Astrocyte of the spinal cord (primary cell): ENCODE results near the gene RNFT2.

Experiments used
- DNase-seq: peaks from one replicate; pipeline ENCODE4 v3.0.0; 2011; ENCODE audit warnings: low read depth, low spot score
- H3K4me3 ChIP-seq: 2 replicates; pipeline ENCODE4 v1.5.1; 2011; ENCODE audit warnings: low read depth, mild to moderate bottlenecking, low read length, moderate library complexity
- in situ Hi-C: cut with HindIII; loops from 2 replicates; pipeline ENCODE4 v1.10.0; 2017; ENCODE audit warnings: low sequenced_read_pairs
- TF ChIP-seq, protein P1 (sequence below): IDR thresholded peaks from 2 replicates; pipeline ENCODE4 v1.5.1; 2012; ENCODE audit warnings: low read depth, mild to moderate bottlenecking, low read length, inconsistent platforms

Gene RNFT2

DNA sequence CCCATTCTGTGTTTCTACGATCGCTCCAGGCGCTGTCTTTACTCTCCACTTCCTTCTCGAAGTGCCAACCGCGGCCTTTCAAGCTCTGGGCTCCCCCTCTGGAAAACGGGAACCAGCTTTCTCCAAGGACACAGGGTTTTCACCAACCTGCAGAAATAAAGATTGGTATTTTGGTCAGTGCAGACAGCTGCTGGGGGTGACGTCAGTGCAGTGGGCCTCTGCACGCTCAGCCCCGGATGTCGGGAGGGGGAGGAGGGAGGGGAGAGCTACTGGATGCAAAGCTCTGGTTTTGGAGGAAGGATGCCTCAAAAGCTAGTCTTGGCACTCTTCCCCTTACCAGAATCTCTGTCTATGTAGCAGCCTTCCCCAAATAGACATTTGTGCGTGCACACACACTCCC is 123.2 kb downstream of the RNFT2 start:
- TF ChIP-seq, protein P1, sequence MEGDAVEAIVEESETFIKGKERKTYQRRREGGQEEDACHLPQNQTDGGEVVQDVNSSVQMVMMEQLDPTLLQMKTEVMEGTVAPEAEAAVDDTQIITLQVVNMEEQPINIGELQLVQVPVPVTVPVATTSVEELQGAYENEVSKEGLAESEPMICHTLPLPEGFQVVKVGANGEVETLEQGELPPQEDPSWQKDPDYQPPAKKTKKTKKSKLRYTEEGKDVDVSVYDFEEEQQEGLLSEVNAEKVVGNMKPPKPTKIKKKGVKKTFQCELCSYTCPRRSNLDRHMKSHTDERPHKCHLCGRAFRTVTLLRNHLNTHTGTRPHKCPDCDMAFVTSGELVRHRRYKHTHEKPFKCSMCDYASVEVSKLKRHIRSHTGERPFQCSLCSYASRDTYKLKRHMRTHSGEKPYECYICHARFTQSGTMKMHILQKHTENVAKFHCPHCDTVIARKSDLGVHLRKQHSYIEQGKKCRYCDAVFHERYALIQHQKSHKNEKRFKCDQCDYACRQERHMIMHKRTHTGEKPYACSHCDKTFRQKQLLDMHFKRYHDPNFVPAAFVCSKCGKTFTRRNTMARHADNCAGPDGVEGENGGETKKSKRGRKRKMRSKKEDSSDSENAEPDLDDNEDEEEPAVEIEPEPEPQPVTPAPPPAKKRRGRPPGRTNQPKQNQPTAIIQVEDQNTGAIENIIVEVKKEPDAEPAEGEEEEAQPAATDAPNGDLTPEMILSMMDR: no peak
- in situ Hi-C loops: no loop called here
- peak; percentile 48 for DNase-seq
- H3K4me3 ChIP-seq: no peak overlapping the region

DNA sequence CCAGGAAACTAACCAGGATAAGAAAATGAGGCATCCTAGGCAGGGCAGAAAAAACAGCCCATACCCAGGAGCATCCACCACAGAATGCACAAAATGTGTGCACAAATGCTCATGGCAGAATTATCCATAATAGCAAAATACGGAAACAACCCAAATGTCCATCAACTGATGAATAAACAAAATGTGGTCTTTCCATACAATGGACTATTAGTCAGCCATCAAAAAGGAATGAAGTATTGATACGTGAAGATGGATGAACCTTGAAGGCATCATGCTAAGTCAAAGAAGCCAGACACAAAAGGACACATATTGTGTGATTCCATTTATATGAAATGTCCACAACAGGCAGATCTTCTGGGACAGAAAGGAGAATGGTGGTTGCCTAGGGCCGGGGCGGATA is 124.1 kb downstream of the RNFT2 start:
- TF ChIP-seq, protein P1: no peak
- DNase-seq: no peak
- in situ Hi-C loops: no loop called here
- no peak overlapping the region for H3K4me3 ChIP-seq

DNA sequence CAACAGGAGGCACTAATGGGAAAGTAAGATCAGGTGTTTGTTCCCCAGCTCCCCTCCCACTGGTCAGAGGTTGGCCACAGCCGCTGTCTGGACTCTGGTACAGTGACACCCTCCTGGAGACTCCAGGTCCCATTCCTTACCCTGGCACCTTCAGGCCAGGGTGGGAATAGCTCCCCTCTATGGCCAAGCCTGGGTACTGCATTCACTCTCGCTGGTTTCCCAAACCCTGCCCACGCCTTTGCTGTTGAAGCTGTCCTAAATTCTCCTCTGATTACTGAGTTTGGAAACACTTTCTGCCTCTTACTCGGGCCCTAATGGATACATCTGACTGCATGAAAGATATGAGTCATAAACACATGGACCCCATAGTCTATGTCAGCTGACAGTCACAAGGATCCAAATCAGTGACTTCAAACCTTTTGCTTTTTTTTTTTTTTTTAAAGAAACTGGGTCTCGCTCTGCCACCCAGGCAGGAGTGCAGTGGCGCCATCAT is 125.2 kb downstream of the RNFT2 start:
- no peak overlapping the region for H3K4me3 ChIP-seq
- in situ Hi-C loops: no loop called here
- DNase-seq: no peak
- TF ChIP-seq, protein P1: peak; percentile 55

DNA sequence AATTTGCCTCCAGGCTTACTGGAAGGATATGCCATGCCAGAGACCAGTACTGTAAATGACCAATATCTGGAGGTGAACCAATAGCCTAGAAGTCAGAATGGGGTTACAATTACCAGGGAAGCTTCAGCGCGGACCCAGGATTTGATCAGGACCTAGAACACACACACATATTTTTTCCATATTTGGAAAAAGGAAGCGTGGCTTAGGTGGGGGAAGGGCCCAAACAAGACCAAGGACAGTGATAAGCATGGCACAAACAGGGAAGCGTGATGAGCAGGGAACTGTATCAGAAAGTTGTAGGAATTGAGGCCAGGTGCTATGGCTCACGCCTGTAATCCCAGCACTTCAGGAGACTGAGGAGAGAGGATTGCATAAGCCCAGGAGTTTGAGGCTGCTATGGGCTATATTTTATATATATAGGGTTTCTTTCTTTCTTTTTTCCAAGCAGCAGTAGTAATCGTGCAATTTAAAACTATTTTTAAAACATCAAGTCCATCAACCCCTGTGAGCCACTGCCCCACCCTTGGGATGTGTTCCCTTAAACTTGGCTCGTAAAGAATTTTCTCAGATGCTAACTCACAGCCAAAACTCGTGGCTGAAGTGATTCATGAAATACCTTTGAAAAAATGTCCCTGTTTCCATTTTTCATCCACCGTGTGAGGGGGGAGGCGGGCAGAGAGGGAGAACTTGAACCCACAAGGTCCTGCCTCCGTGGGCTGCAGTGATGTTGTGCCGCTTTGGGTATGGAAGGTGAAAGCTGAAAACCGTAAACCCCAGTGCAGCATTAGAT is 126.5 kb downstream of the RNFT2 start:
- TF ChIP-seq, protein P1: no peak
- no peak overlapping the region for H3K4me3 ChIP-seq
- in situ Hi-C loops: no loop called here
- DNase-seq: peak; percentile 62

DNA sequence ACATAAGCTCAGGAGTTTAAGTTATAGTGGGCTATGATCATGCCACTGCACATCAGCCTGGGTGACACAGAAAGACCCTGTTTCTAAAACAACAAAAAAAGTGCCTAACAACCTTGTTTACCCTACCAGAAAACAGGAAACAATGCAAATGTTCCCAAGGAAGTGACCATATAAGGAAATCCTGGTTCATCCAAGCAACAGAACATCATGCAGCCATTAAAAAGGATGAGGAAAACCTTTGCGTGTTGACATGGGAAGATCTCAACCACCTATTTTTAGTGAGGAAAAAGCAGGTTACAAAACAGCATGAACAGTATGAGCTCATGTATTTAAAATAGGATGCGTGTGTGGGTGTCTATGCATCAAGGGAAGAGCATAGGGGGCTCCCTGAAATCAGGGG is 129.4 kb downstream of the RNFT2 start:
- TF ChIP-seq, protein P1: no peak
- no peak for DNase-seq
- H3K4me3 ChIP-seq: no peak overlapping the region
- in situ Hi-C loops: no loop called here

DNA sequence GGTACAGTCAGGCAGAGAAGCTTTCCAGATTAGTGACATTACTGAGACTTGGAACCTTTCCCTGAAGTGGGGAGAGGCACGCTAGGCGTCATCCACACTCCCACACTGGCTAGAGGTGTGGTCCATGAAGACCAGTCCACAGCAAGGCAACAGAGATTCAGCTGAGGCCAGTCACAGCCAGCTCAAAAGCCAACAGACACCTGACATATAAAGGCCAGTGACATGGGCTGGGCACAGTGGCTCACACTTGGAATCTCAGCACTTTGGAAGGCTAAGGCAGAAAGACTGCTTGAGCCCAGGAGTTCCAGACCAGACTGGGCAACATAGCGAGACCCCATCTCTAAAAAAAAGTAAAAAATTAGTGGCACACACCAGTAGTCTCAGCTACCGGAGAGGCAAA is 132.2 kb downstream of the RNFT2 start:
- TF ChIP-seq, protein P1: no peak
- no peak overlapping the region for H3K4me3 ChIP-seq
- DNase-seq: no peak
- in situ Hi-C loops: no loop called here
